Measurements from ENCODE around the gene CASP2. TPM values are rescaled to one million over a fixed set of nuclear protein-coding genes. Genes with fewer than 3 reads are reported as not detected.
A peak's percentile ranks its signal among the peaks of the same experiment; 100 is the strongest.

The CASP2 gene
- total RNA-seq, 6 experiments from 2014 or later = 5.3 to 8.7 (median 6.7) TPM

GRCh38 chr7:143279186-143280098 is 8.7 kb upstream of the CASP2 start:
- H3K27ac ChIP-seq = peak overlapping the region in 2 of 3 donors; percentile 16 to 39
- H3K9me3 ChIP-seq = no peaks in the 10 kb centered on the region
- no peak overlapping the region for H3K4me3 ChIP-seq
- intact Hi-C loops (cut with DNase I) = no loop called here
- DNase-seq (no peak), ATAC-seq (peak; percentile 36 to 72 (median 48))
- no peaks in the 10 kb centered on the region for H3K27me3 ChIP-seq
- TF ChIP-seq CTCF (IDR thresholded peaks at IDR 0.05) = no peak
- TF ChIP-seq POLR2A (IDR thresholded peaks at IDR 0.05) = no peak
- 54% methylated on average over 8 of the region's 8 CpGs for WGBS (ENCODE audit: insufficient coverage, low coverage, low lambda C conversion rate, missing lambda C conversion rate)
- H3K4me1 ChIP-seq = peaks cover 0 to 8% (median 2%) of the 10 kb centered on the region in 4 donors
- H3K36me3 ChIP-seq = no peaks in the 10 kb centered on the region

GRCh38 chr7:143280160-143280559 is 8.0 kb upstream of the CASP2 start:
- TF ChIP-seq POLR2A (IDR thresholded peaks at IDR 0.05) = no peak
- no peak for TF ChIP-seq CTCF (IDR thresholded peaks at IDR 0.05)
- H3K9me3 ChIP-seq = no peaks in the 10 kb centered on the region
- intact Hi-C loops (cut with DNase I) = no loop called here
- H3K4me3 ChIP-seq = no peak overlapping the region
- peaks cover 0 to 8% (median 2%) of the 10 kb centered on the region in 4 donors for H3K4me1 ChIP-seq
- peak overlapping the region; percentile 4 to 39 (median 16) for H3K27ac ChIP-seq
- no peaks in the 10 kb centered on the region for H3K27me3 ChIP-seq
- no peak for ATAC-seq
- H3K36me3 ChIP-seq = no peaks in the 10 kb centered on the region
- DNase-seq = no peak
- 47% methylated on average over 1 of the region's 1 CpG for WGBS (ENCODE audit: insufficient coverage, low coverage, low lambda C conversion rate, missing lambda C conversion rate)

GRCh38 chr7:143280566-143280965 is 7.6 kb upstream of the CASP2 start:
- Histone ChIP-seq H3K36me3 (no peaks in the 10 kb centered on the region), H3K27me3 (no peaks in the 10 kb centered on the region), H3K4me3 (no peak overlapping the region), H3K4me1 (peaks cover 0 to 10% (median 2%) of the 10 kb centered on the region in 4 donors), H3K9me3 (no peaks in the 10 kb centered on the region), H3K27ac (peak overlapping the region in 2 of 3 donors; percentile 4 to 16)
- WGBS (ENCODE audit: insufficient coverage, low coverage, low lambda C conversion rate, missing lambda C conversion rate) = 88% methylated on average over 2 of the region's 2 CpGs
- no peak for DNase-seq
- no peak for TF ChIP-seq POLR2A (IDR thresholded peaks at IDR 0.05)
- ATAC-seq = no peak
- intact Hi-C loops (cut with DNase I) = no loop called here

- DNase-seq (no peak), ATAC-seq (no peak)
- Histone ChIP-seq H3K36me3 (no peaks in the 10 kb centered on the region), H3K27me3 (no peaks in the 10 kb centered on the region), H3K4me3 (no peak overlapping the region), H3K4me1 (peaks cover 0 to 17% (median 2%) of the 10 kb centered on the region in 4 donors), H3K27ac (no peak overlapping the region), H3K9me3 (no peaks in the 10 kb centered on the region)
- no peak for TF ChIP-seq CTCF (IDR thresholded peaks at IDR 0.05)
- no peak for TF ChIP-seq POLR2A (IDR thresholded peaks at IDR 0.05)
- intact Hi-C loops (cut with DNase I) = no loop called here
- 79% methylated on average over 2 of the region's 2 CpGs for WGBS (ENCODE audit: insufficient coverage, low coverage, low lambda C conversion rate, missing lambda C conversion rate)
Measured at GRCh38 chr7:143281529-143281928, 6.6 kb upstream of the CASP2 start.

GRCh38 chr7:143282124-143282523 is 6.0 kb upstream of the CASP2 start:
- intact Hi-C loops (cut with DNase I) = no loop called here
- ATAC-seq = no peak

More at GRCh38 chr7:143282124-143282523, 6.0 kb upstream of the CASP2 start:
- TF ChIP-seq CTCF (IDR thresholded peaks at IDR 0.05) (no peak), POLR2A (IDR thresholded peaks at IDR 0.05) (no peak)
- Histone ChIP-seq H3K27me3 (no peaks in the 10 kb centered on the region), H3K4me1 (peaks cover 0 to 18% (median 2%) of the 10 kb centered on the region in 4 donors), H3K9me3 (no peaks in the 10 kb centered on the region), H3K27ac (no peak overlapping the region), H3K4me3 (no peak overlapping the region), H3K36me3 (no peaks in the 10 kb centered on the region)
- WGBS (ENCODE audit: insufficient coverage, low coverage, low lambda C conversion rate, missing lambda C conversion rate) = 92% methylated on average over 7 of the region's 8 CpGs
- no peak for DNase-seq
